ENCODE data around the gene OPA3.

The OPA3 gene

GRCh38 chr19:45568732-45569131 is 15.9 kb downstream of the OPA3 start:
- no peak for DNase-seq (ENCODE audit: low read depth)
- no peak for TF ChIP-seq CTCF (IDR thresholded peaks at IDR 0.05; ENCODE audit: insufficient read depth, low read depth, low read length, missing control alignments)

GRCh38 chr19:45567609-45568008 is 17.0 kb downstream of the OPA3 start:
- DNase-seq (ENCODE audit: low read depth): no peak
- H3K4me3 ChIP-seq (ENCODE audit: low read depth, low read length): no peak overlapping the region
- no peak for TF ChIP-seq CTCF (IDR thresholded peaks at IDR 0.05; ENCODE audit: insufficient read depth, low read depth, low read length, missing control alignments)

More at GRCh38 chr19:45568732-45569131, 15.9 kb downstream of the OPA3 start:
- no peak overlapping the region for H3K4me3 ChIP-seq (ENCODE audit: low read depth, low read length)

- DNase-seq (ENCODE audit: low read depth): peak; percentile 36
- no peak for TF ChIP-seq CTCF (IDR thresholded peaks at IDR 0.05; ENCODE audit: insufficient read depth, low read depth, low read length, missing control alignments)
- no peak overlapping the region for H3K4me3 ChIP-seq (ENCODE audit: low read depth, low read length)
These were observed 20.3 kb downstream of the OPA3 start for GRCh38 chr19:45564131-45564780.

- no peak overlapping the region for H3K4me3 ChIP-seq (ENCODE audit: low read depth, low read length)
- no peak for TF ChIP-seq CTCF (IDR thresholded peaks at IDR 0.05; ENCODE audit: insufficient read depth, low read depth, low read length, missing control alignments)
- DNase-seq (ENCODE audit: low read depth): no peak
These were observed 23.9 kb downstream of the OPA3 start for GRCh38 chr19:45560686-45561085.

GRCh38 chr19:45560038-45560437 is 24.6 kb downstream of the OPA3 start:
- no peak for TF ChIP-seq CTCF (IDR thresholded peaks at IDR 0.05; ENCODE audit: insufficient read depth, low read depth, low read length, missing control alignments)
- no peak overlapping the region for H3K4me3 ChIP-seq (ENCODE audit: low read depth, low read length)
- DNase-seq (ENCODE audit: low read depth): no peak

- peak; percentile 77 for TF ChIP-seq CTCF (IDR thresholded peaks at IDR 0.05; ENCODE audit: insufficient read depth, low read depth, low read length, missing control alignments)
- peak; percentile 84 for DNase-seq (ENCODE audit: low read depth)
- no peak overlapping the region for H3K4me3 ChIP-seq (ENCODE audit: low read depth, low read length)
These were observed 26.2 kb downstream of the OPA3 start for GRCh38 chr19:45558399-45558878.

GRCh38 chr19:45556835-45557234 is 27.8 kb downstream of the OPA3 start:
- no peak for TF ChIP-seq CTCF (IDR thresholded peaks at IDR 0.05; ENCODE audit: insufficient read depth, low read depth, low read length, missing control alignments)
- DNase-seq (ENCODE audit: low read depth): no peak

More at GRCh38 chr19:45556835-45557234, 27.8 kb downstream of the OPA3 start:
- H3K4me3 ChIP-seq (ENCODE audit: low read depth, low read length): no peak overlapping the region
